OCI-LY7 (cell line): ENCODE results near the gene KMT2A. TPM values are rescaled to one million over a fixed set of nuclear protein-coding genes. Genes with fewer than 3 reads are reported as not detected.

ENCODE experiments used
- BruUV-seq: library from RNA; stranded (reverse); fragments of 400-500 nt; replicated peaks from 2 replicates; lab custom pipeline; 2021; lab: Mats Ljungman, UMichigan
- CTCF ChIA-PET: fragments of 300-600 bp; sonication (Branson Sonifier 250); formaldehyde crosslinking; loops from one replicate; lab custom pipeline; 2022; ENCODE audit warnings: antibody characterized with exemption; ENCODE audit not compliant: unreplicated experiment; lab: Charles Lee
- POLR2A ChIA-PET: fragments of 300-600 bp; sonication (Branson Sonifier 250); formaldehyde crosslinking; loops from one replicate; lab custom pipeline; 2022; ENCODE audit warnings: antibody characterized with exemption; lab: Charles Lee
- DNase-seq: peaks from one replicate; pipeline ENCODE4 v3.0.0-alpha.2; 2015; ENCODE audit warnings: low spot score
- H2AFZ ChIP-seq: fragments of 200-600 bp; sonication (generic), shearing (Covaris generic); 2 replicates; pipeline ENCODE4 v1.6.1; 2014; ENCODE audit warnings: mild to moderate bottlenecking, antibody characterized with exemption, low read length, moderate library complexity
- H3K27ac ChIP-seq: fragments of 200-600 bp; sonication (generic); 2 replicates; pipeline ENCODE4 v1.5.1; 2014; ENCODE audit warnings: mixed run types, low read depth, mild to moderate bottlenecking, moderate library complexity, low read length, inconsistent platforms; ENCODE audit not compliant: poor library complexity, severe bottlenecking
- H3K36me3 ChIP-seq: fragments of 200-600 bp; sonication (generic); 2 replicates; pipeline ENCODE4 v1.6.1; 2014; ENCODE audit warnings: mild to moderate bottlenecking, antibody characterized with exemption, low read length, moderate library complexity, mixed read lengths; ENCODE audit not compliant: insufficient read depth
- H3K4me1 ChIP-seq: fragments of 200-600 bp; sonication (generic); 2 replicates; pipeline ENCODE4 v1.5.1; 2014; ENCODE audit warnings: mild to moderate bottlenecking, low read length; ENCODE audit not compliant: insufficient read depth, poor library complexity, severe bottlenecking
- H3K4me2 ChIP-seq: fragments of 200-600 bp; sonication (generic); 2 replicates; pipeline ENCODE4 v1.6.1; 2014; ENCODE audit warnings: mild to moderate bottlenecking, low read length
- H3K4me3 ChIP-seq: fragments of 200-600 bp; sonication (generic); 2 replicates; pipeline ENCODE4 v1.5.1; 2014; ENCODE audit warnings: mild to moderate bottlenecking, low read depth, low read length; ENCODE audit not compliant: poor library complexity, severe bottlenecking
- H3K79me2 ChIP-seq: fragments of 200-600 bp; sonication (generic); 2 replicates; pipeline ENCODE4 v1.6.1; 2016; ENCODE audit warnings: low read depth, mild to moderate bottlenecking, low read length, moderate library complexity, mixed read lengths; ENCODE audit not compliant: insufficient read depth
- H3K9me2 ChIP-seq: fragments of 200-600 bp; sonication (generic); 2 replicates; pipeline ENCODE4 v1.6.1; 2016; ENCODE audit warnings: mild to moderate bottlenecking, low read length, mixed read lengths; ENCODE audit not compliant: insufficient read depth
- H3K9me3 ChIP-seq: fragments of 200-600 bp; sonication (generic); 2 replicates; pipeline ENCODE4 v1.6.1; 2014; ENCODE audit warnings: mild to moderate bottlenecking, mixed run types, low read length, mixed read lengths
- H4K20me1 ChIP-seq: fragments of 200-600 bp; sonication (generic); 2 replicates; pipeline ENCODE4 v1.6.1; 2014; ENCODE audit warnings: mild to moderate bottlenecking, antibody characterized with exemption, low read length, moderate library complexity, mixed read lengths; ENCODE audit not compliant: insufficient read depth
- EZH2phosphoT487 ChIP-seq: fragments of 200-600 bp; sonication (generic); IDR thresholded peaks from 2 replicates; pipeline ENCODE4 v1.6.1; 2018; ENCODE audit warnings: low read depth, borderline replicate concordance, mild to moderate bottlenecking, mixed run types, antibody characterized with exemption, low read length, moderate library complexity, mixed read lengths
- intact Hi-C: fragments of 100-400 bp; cut with micrococcal nuclease; formaldehyde crosslinking; loops from one replicate; pipeline ENCODE4 v1.10.0; 2022; ENCODE audit not compliant: unreplicated experiment
- total RNA-seq, 2 experiments: library from RNA; depleted of rRNA in 1 of 2; stranded (reverse); fragments of >200 nt in 1 of 2; shearing (Covaris generic) in 1 of 2; gene quantifications; 2 replicates each; pipeline ENCODE4 v1.2.3, GENCODE V29; 2014 to 2022
- TF ChIP-seq, protein P1 (sequence below): fragments of 200-600 bp; sonication (generic); conservative IDR thresholded peaks from 2 replicates; pipeline ENCODE4 v1.5.1; 2014; ENCODE audit warnings: mild to moderate bottlenecking, antibody characterized with exemption, low read length, moderate library complexity, mixed read lengths

Gene KMT2A
- total RNA-seq, 2 experiments from 2014 or later = 55.8 to 90.0 TPM

DNA sequence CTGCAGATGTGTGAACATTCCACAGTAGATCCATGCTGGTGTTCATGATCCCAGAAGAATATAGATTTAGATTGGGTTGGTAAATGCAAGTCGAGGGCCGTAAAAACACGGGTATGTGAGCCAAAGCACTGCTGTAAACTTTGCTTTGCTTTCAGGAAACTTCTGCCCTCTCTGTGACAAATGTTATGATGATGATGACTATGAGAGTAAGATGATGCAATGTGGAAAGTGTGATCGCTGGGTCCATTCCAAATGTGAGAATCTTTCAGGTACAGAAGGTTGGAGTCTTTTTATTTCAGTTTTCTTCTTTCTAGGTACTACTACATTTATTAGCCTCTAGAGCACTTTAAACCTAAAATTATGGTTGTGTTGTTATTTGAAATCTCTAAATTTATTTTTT is 54.7 kb downstream of the KMT2A start:
- H2AFZ ChIP-seq = no peak overlapping the region
- no peaks in the 10 kb centered on the region for H3K79me2 ChIP-seq
- no peak for DNase-seq
- H3K4me3 ChIP-seq = no peak overlapping the region
- CTCF ChIA-PET = no interaction called here
- POLR2A ChIA-PET = no interaction called here
- H3K9me3 ChIP-seq = no peaks in the 10 kb centered on the region
- TF ChIP-seq, protein P1, sequence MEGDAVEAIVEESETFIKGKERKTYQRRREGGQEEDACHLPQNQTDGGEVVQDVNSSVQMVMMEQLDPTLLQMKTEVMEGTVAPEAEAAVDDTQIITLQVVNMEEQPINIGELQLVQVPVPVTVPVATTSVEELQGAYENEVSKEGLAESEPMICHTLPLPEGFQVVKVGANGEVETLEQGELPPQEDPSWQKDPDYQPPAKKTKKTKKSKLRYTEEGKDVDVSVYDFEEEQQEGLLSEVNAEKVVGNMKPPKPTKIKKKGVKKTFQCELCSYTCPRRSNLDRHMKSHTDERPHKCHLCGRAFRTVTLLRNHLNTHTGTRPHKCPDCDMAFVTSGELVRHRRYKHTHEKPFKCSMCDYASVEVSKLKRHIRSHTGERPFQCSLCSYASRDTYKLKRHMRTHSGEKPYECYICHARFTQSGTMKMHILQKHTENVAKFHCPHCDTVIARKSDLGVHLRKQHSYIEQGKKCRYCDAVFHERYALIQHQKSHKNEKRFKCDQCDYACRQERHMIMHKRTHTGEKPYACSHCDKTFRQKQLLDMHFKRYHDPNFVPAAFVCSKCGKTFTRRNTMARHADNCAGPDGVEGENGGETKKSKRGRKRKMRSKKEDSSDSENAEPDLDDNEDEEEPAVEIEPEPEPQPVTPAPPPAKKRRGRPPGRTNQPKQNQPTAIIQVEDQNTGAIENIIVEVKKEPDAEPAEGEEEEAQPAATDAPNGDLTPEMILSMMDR = no peak
- TF ChIP-seq EZH2phosphoT487 = no peak
- intact Hi-C loops = no loop called here
- BruUV-seq = no TSS peak
- no peaks in the 10 kb centered on the region for H3K9me2 ChIP-seq
- peaks cover 91% of the 10 kb centered on the region for H3K36me3 ChIP-seq
- no peak overlapping the region for H3K4me2 ChIP-seq
- no peak overlapping the region for H3K27ac ChIP-seq
- no peaks in the 10 kb centered on the region for H3K4me1 ChIP-seq
- no peaks in the 10 kb centered on the region for H4K20me1 ChIP-seq

DNA sequence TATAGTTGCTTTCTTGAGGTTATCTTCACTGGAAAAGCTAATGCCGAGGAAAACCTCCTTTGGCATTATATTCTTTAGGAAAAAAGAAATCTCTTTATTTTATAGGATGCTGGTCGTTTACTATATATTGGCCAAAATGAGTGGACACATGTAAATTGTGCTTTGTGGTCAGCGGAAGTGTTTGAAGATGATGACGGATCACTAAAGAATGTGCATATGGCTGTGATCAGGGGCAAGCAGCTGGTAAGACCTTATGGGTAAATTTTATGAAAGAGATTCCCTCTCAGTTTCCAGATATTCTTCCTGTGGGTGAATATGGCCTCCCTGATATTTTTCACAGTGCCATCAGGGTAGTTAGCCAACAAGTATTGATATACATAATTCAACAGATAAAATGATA is 61.5 kb downstream of the KMT2A start:
- no peak overlapping the region for H3K27ac ChIP-seq
- CTCF ChIA-PET = no interaction called here
- no peak for DNase-seq
- H3K4me1 ChIP-seq = no peaks in the 10 kb centered on the region
- H3K36me3 ChIP-seq = peaks cover 95% of the 10 kb centered on the region
- intact Hi-C loops = no loop called here
- no peak for TF ChIP-seq EZH2phosphoT487
- TF ChIP-seq, protein P1 = no peak
- H3K79me2 ChIP-seq = no peaks in the 10 kb centered on the region
- H3K4me3 ChIP-seq = no peak overlapping the region
- H3K9me2 ChIP-seq = no peaks in the 10 kb centered on the region
- H3K9me3 ChIP-seq = no peaks in the 10 kb centered on the region
- H3K4me2 ChIP-seq = no peak overlapping the region
- POLR2A ChIA-PET = interaction anchor here (0.6 to 1.0 kb wide), 2 partner anchors 11 to 245 kb away, joined by 3 to 4 read pairs; no protein-coding TSS in a partner anchor
- H2AFZ ChIP-seq = no peak overlapping the region
- BruUV-seq = no TSS peak
- no peaks in the 10 kb centered on the region for H4K20me1 ChIP-seq

DNA sequence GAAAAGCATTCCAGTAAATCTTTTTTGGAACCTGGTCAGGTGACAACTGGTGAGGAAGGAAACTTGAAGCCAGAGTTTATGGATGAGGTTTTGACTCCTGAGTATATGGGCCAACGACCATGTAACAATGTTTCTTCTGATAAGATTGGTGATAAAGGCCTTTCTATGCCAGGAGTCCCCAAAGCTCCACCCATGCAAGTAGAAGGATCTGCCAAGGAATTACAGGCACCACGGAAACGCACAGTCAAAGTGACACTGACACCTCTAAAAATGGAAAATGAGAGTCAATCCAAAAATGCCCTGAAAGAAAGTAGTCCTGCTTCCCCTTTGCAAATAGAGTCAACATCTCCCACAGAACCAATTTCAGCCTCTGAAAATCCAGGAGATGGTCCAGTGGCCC is 66.9 kb downstream of the KMT2A start:
- no peak overlapping the region for H3K4me3 ChIP-seq
- no peaks in the 10 kb centered on the region for H3K9me3 ChIP-seq
- H3K36me3 ChIP-seq = peaks cover 98% of the 10 kb centered on the region
- H2AFZ ChIP-seq = no peak overlapping the region
- no peak for TF ChIP-seq EZH2phosphoT487
- TF ChIP-seq, protein P1 = no peak
- ChIA-PET POLR2A (interaction anchor here (0.8 kb wide), 1 partner anchor 31 kb away, joined by 3 read pairs; no protein-coding TSS in a partner anchor), CTCF (no interaction called here)
- no peaks in the 10 kb centered on the region for H3K9me2 ChIP-seq
- H3K4me1 ChIP-seq = no peaks in the 10 kb centered on the region
- DNase-seq = no peak
- intact Hi-C loops = no loop called here
- H3K4me2 ChIP-seq = no peak overlapping the region
- no peaks in the 10 kb centered on the region for H4K20me1 ChIP-seq
- H3K79me2 ChIP-seq = no peaks in the 10 kb centered on the region
- H3K27ac ChIP-seq = no peak overlapping the region
- TSS peak; percentile 52 for BruUV-seq
